GM19463 (cell line): ENCODE measurements around the gene LIMD2.
"Not testable (repeated sequence)": the region's sequence is repeated elsewhere in the genome, so short reads cannot be mapped to it uniquely, and the experiment has no call there.

Experiments
- ATAC-seq: cut with Tn5 transposase; IDR thresholded peaks from one replicate; pipeline ENCODE4 v1.9.1; 2021; ENCODE audit warnings: mild to moderate bottlenecking, moderate library complexity; ENCODE audit not compliant: unreplicated experiment

The LIMD2 gene

GRCh38 chr17:63699638-63700527 lies at the start of gene LIMD2:
Gene LIMD2, minus strand, starts transcription at chr17:63700125. Its CDS starts 827 bp downstream, at chr17:63699298.
- ATAC-seq = peak; percentile 18

GRCh38 chr17:63741408-63742173 lies 41.7 kb upstream of the LIMD2 start, which contains the start of gene STRADA:
Gene STRADA, minus strand, starts transcription at chr17:63741799. Its CDS starts 13,430 bp downstream, at chr17:63728369.
- ATAC-seq = peak; percentile 87

GRCh38 chr17:63741143-63741407 lies 41.1 kb upstream of the LIMD2 start:
- ATAC-seq = peak; percentile 10

- no peak for ATAC-seq
Observed at GRCh38 chr17:63740464-63741142, 40.7 kb upstream of the LIMD2 start.

- ATAC-seq = no peak
Observed at GRCh38 chr17:63735691-63736090, 35.8 kb upstream of the LIMD2 start.

- ATAC-seq = no peak
Observed at GRCh38 chr17:63722403-63722802, 22.5 kb upstream of the LIMD2 start.

GRCh38 chr17:63720194-63720593 lies 20.3 kb upstream of the LIMD2 start:
- not testable (repeated sequence) for ATAC-seq

- ATAC-seq = no peak
Observed at GRCh38 chr17:63718988-63719387, 19.1 kb upstream of the LIMD2 start.

- ATAC-seq = no peak
Observed at GRCh38 chr17:63716426-63716825, 16.5 kb upstream of the LIMD2 start.

- ATAC-seq = no peak
Observed at GRCh38 chr17:63714550-63715277, 14.8 kb upstream of the LIMD2 start.

- no peak for ATAC-seq
Observed at GRCh38 chr17:63709110-63709509, 9.2 kb upstream of the LIMD2 start.

GRCh38 chr17:63707151-63707550 lies 7.2 kb upstream of the LIMD2 start:
- no peak for ATAC-seq

- no peak for ATAC-seq
Observed at GRCh38 chr17:63706336-63707082, 6.6 kb upstream of the LIMD2 start.

GRCh38 chr17:63705657-63706056 lies 5.7 kb upstream of the LIMD2 start:
- ATAC-seq = no peak

GRCh38 chr17:63704836-63705235 lies 4.9 kb upstream of the LIMD2 start:
- no peak for ATAC-seq

- no peak for ATAC-seq
Observed at GRCh38 chr17:63704259-63704576, 4.3 kb upstream of the LIMD2 start.

- ATAC-seq = no peak
Observed at GRCh38 chr17:63703556-63704258, 3.8 kb upstream of the LIMD2 start.

GRCh38 chr17:63703029-63703428 lies 3.1 kb upstream of the LIMD2 start:
- no peak for ATAC-seq

GRCh38 chr17:63702721-63703015 lies 2.7 kb upstream of the LIMD2 start:
- ATAC-seq = no peak
